ENCODE measurements around the gene CCDC170. TPM values are rescaled to one million over a fixed set of nuclear protein-coding genes. Genes with fewer than 3 reads are reported as not detected.

The CCDC170 gene
- total RNA-seq, 1 donor from 2014 or later: not detected

DNA sequence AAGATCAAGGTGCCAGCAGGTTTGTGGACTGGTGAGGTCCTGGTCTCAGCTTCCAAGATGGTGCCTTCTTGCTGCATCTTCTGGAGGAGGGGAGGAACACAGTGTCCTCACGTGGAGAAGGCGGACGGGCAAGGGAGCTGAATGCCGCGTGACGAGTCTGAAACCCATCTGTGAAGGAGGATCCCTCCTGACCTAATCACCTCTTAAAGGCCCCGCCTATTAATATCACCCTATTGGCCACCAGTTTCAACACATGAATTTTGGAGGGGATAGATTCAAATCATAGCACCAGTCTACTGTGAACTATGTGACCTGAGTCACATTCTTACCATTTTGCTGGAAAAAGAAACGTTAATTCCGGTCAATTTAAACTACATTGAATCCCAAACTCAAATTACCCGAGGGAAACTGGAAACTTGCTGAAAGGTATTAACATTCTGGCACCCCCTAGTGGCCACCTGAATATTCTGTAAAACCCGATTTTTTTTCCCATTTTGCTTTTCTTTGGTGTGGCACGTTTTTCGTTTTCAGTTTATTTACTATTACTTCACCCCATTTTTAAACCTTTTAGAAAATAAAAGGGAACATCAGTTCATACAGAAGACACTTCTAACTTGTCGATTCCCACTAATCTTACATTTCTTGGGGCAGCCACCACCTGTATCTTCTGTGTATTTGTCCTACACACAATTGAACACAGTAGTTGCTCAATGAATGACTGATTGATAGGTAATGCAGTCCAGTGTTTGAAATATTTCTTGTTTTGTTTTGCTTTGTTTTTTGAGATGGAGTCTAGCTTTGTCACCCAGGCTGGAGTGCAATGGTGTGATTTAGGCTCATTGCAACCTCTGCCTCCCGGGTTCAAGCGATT is 17.9 kb upstream of the CCDC170 start:
- H3K36me3 Mint-ChIP-seq (ENCODE audit: low read depth): no peaks in the 10 kb centered on the region
- no peak overlapping the region for H3K27ac Mint-ChIP-seq
- H3K4me1 Mint-ChIP-seq (ENCODE audit: low read depth): peaks cover 7% of the 10 kb centered on the region
- DNase-seq (ENCODE audit: low spot score): no peak
- intact Hi-C loops (cut with micrococcal nuclease): loop anchor here (1.0 kb wide), 3 partner anchors 24 to 70 kb away; partner anchors contain the start of gene RMND1
- no peak overlapping the region for H3K4me3 Mint-ChIP-seq
- H3K9me3 Mint-ChIP-seq: no peaks in the 10 kb centered on the region
- H3K27me3 Mint-ChIP-seq (ENCODE audit: insufficient read depth): no peaks in the 10 kb centered on the region

DNA sequence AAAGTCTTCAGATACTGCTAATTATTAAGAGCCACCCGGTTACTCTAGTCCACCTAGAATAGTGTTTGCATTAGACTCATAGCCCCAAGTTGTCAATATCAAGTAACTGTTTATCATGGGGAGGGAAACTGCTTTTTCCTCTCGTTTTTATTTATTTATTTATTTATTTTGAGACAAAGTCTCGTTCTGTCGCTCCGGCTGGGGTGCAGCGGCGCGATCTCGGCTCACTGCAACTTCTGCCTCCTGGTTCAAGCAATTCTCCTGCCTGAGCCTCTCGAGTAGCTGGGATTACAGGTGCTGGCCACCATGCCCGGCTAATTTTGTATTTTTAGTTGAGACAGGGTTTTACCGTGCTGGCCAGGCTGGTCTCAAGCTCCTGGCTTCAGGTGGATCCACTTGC is 16.1 kb upstream of the CCDC170 start:
- Mint-ChIP-seq H3K9me3 (no peaks in the 10 kb centered on the region), H3K4me1 (ENCODE audit: low read depth) (peaks cover 26% of the 10 kb centered on the region), H3K36me3 (ENCODE audit: low read depth) (no peaks in the 10 kb centered on the region), H3K4me3 (no peak overlapping the region), H3K27me3 (ENCODE audit: insufficient read depth) (no peaks in the 10 kb centered on the region), H3K27ac (no peak overlapping the region)
- no peak for DNase-seq (ENCODE audit: low spot score)
- intact Hi-C loops (cut with micrococcal nuclease): no loop called here

DNA sequence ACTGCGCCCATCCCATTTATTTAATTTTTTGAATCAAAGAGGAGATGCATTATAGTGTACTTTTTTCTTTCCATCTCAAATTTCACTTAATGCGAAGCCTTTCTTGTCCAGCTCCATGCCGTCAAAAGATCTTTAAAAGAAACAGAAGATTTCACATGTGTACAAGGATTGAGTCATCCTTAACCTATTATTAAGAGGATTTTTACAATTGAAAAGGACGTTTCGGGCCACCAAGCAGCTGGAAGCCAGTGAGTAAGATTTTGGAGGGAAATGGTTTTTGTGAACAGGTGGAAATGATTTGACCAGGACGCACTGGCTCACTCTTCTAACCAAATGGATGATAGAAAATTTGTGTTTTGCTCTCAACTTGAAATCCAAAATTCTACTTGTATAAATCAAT is 15.1 kb upstream of the CCDC170 start:
- no peak overlapping the region for H3K4me3 Mint-ChIP-seq
- H3K36me3 Mint-ChIP-seq (ENCODE audit: low read depth): no peaks in the 10 kb centered on the region
- no peaks in the 10 kb centered on the region for H3K27me3 Mint-ChIP-seq (ENCODE audit: insufficient read depth)
- H3K4me1 Mint-ChIP-seq (ENCODE audit: low read depth): peaks cover 27% of the 10 kb centered on the region
- intact Hi-C loops (cut with micrococcal nuclease): no loop called here
- H3K9me3 Mint-ChIP-seq: no peaks in the 10 kb centered on the region
- no peak overlapping the region for H3K27ac Mint-ChIP-seq
- no peak for DNase-seq (ENCODE audit: low spot score)

DNA sequence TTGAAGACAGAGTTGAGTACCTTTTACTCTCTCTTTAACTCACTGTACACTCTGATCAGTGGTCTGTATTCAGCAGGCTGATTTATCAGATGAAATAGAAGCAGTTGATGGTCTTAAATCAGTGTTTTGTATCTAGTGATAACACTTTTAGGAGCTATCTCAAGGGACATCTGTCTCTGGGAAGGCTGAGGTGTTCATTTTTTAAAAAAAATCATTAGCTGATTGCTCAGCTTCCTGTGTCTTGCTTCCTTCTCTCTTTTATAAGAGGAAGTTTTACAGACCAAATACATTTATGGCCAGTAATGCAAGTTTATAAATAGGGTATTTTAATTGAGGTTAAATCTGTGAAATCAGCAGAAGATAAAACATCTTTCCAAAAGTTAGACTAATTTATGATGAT is 12.0 kb upstream of the CCDC170 start:
- Mint-ChIP-seq H3K27me3 (ENCODE audit: insufficient read depth) (no peaks in the 10 kb centered on the region), H3K9me3 (no peaks in the 10 kb centered on the region), H3K36me3 (ENCODE audit: low read depth) (peaks cover 5% of the 10 kb centered on the region), H3K4me1 (ENCODE audit: low read depth) (peaks cover 27% of the 10 kb centered on the region), H3K27ac (peak overlapping the region; percentile 68), H3K4me3 (no peak overlapping the region)
- no peak for DNase-seq (ENCODE audit: low spot score)
- intact Hi-C loops (cut with micrococcal nuclease): no loop called here

DNA sequence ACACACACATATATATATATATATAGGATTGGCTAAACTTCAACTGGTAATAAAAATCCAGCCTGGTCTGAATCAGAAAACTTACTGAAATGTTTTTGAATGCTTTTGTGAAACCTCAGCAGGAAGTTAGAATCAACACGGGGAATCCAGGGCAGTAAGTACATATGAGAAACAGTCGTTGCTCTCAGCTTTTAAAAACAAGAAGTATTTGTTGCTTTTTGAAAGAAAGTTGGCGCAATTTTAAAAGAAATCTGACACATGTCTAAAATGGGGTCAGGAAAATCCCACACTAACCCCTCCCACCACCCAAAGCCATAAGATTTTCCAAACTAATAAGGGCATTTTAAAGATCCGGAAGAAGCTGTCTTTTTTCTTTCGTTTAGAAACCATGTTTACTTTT is 11.5 kb upstream of the CCDC170 start:
- Mint-ChIP-seq H3K4me1 (ENCODE audit: low read depth) (peaks cover 27% of the 10 kb centered on the region), H3K27me3 (ENCODE audit: insufficient read depth) (no peaks in the 10 kb centered on the region), H3K27ac (peak overlapping the region; percentile 97), H3K36me3 (ENCODE audit: low read depth) (peaks cover 5% of the 10 kb centered on the region), H3K4me3 (peak overlapping the region; percentile 80), H3K9me3 (no peaks in the 10 kb centered on the region)
- no peak for DNase-seq (ENCODE audit: low spot score)
- intact Hi-C loops (cut with micrococcal nuclease): no loop called here

DNA sequence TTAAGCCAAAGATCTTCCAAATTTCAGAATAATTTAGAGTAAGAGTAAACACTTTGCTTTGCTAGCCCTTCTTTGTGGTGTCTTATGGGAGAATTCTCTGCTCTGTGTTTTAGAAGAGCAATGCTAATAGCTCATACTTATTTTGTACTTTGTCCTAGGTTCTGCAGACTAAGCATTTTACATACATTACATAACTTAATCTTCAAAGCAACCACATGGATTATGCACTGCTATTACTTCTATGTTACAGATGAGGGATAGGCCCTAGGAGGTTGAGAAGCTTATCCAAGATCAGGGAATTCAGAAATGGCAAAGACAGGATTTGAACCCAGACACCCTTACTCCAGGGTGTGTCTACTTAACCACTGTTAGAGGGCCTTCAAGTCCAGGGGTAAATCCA is 9.8 kb upstream of the CCDC170 start:
- peaks cover 2% of the 10 kb centered on the region for H3K27me3 Mint-ChIP-seq (ENCODE audit: insufficient read depth)
- no peak overlapping the region for H3K4me3 Mint-ChIP-seq
- peaks cover 5% of the 10 kb centered on the region for H3K36me3 Mint-ChIP-seq (ENCODE audit: low read depth)
- DNase-seq (ENCODE audit: low spot score): no peak
- H3K27ac Mint-ChIP-seq: no peak overlapping the region
- intact Hi-C loops (cut with micrococcal nuclease): no loop called here
- H3K9me3 Mint-ChIP-seq: no peaks in the 10 kb centered on the region
- H3K4me1 Mint-ChIP-seq (ENCODE audit: low read depth): peaks cover 27% of the 10 kb centered on the region

DNA sequence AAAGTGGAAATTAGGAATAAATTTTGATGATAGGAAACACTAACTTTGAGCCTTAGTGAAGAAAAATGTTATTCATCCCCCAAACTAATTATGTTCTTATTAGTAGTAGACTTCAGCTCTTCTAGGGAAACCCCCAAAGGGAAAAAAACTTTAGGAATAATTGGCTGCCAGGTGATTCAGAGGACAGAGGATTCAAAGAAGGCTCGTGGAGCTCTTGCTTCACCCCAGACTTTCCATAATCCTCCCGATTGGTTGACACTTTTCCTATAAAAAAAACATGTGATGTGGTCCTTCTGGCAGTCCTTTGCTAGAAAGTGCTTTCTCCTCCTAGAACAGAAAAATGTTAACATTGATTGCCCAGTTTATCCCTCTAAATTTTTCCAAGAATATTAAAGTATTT is 5.6 kb upstream of the CCDC170 start:
- Mint-ChIP-seq H3K36me3 (ENCODE audit: low read depth) (peaks cover 5% of the 10 kb centered on the region), H3K4me1 (ENCODE audit: low read depth) (peaks cover 9% of the 10 kb centered on the region), H3K27ac (no peak overlapping the region), H3K27me3 (ENCODE audit: insufficient read depth) (peaks cover 28% of the 10 kb centered on the region), H3K9me3 (no peaks in the 10 kb centered on the region), H3K4me3 (no peak overlapping the region)
- intact Hi-C loops (cut with micrococcal nuclease): no loop called here
- DNase-seq (ENCODE audit: low spot score): no peak

DNA sequence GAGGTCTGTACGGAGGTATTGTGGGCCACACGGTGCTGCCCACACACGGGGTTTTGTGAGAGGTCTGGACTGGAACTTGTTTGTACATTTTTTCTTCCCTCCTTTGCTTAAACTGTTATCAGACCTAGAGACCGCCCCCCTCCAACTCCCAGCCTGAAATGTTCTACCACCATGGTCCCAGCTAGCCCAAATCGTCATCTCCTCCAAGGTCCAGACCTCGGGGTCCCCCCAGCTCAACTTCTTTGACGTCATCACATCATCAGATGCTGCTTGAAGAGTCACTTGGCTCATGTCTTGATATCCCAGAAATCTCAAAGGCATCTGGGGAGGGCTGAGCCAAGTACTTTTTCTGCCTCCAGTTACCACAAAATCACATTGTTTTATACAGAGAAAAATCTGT is 2.8 kb upstream of the CCDC170 start:
- H3K36me3 Mint-ChIP-seq (ENCODE audit: low read depth): no peaks in the 10 kb centered on the region
- H3K27me3 Mint-ChIP-seq (ENCODE audit: insufficient read depth): peaks cover 51% of the 10 kb centered on the region
- DNase-seq (ENCODE audit: low spot score): no peak
- H3K9me3 Mint-ChIP-seq: no peaks in the 10 kb centered on the region
- H3K4me1 Mint-ChIP-seq (ENCODE audit: low read depth): peaks cover 13% of the 10 kb centered on the region
- H3K27ac Mint-ChIP-seq: no peak overlapping the region
- no peak overlapping the region for H3K4me3 Mint-ChIP-seq
- intact Hi-C loops (cut with micrococcal nuclease): no loop called here

DNA sequence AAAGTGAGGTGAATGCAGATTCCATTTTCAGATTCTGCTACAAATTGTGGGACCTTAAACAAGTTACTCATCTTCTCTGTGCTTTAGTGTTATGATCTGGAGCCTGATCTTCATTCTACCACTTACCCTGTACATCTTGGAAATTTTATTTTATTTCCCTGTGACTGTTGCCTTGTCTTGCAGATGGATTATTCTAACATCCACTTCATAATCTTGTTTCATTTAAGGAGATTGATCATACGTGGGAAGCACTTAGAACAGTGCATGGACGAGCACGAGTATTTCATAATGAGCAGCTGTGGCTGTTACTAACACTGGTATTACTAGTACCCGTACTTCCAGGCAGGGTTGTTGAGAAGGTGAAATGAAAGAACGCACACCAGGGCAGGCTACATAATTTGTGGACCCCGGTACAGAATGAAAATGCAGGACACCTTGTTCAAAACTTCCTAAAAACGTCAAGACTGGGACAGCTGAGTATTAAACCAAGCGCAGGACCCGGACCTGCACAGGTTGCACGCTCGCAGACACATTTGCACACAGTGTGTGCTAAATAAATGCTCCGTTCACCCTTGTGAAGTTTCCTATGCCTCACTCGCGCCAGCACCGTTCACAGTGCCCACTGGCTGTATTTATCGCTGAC is 535 bp upstream of the CCDC170 start:
- intact Hi-C loops (cut with micrococcal nuclease): no loop called here
- DNase-seq (ENCODE audit: low spot score): no peak
- no peak overlapping the region for H3K27ac Mint-ChIP-seq
- peak overlapping the region; percentile 37 for H3K4me3 Mint-ChIP-seq
- no peaks in the 10 kb centered on the region for H3K9me3 Mint-ChIP-seq
- no peaks in the 10 kb centered on the region for H3K36me3 Mint-ChIP-seq (ENCODE audit: low read depth)
- peaks cover 55% of the 10 kb centered on the region for H3K27me3 Mint-ChIP-seq (ENCODE audit: insufficient read depth)
- peaks cover 16% of the 10 kb centered on the region for H3K4me1 Mint-ChIP-seq (ENCODE audit: low read depth)

DNA sequence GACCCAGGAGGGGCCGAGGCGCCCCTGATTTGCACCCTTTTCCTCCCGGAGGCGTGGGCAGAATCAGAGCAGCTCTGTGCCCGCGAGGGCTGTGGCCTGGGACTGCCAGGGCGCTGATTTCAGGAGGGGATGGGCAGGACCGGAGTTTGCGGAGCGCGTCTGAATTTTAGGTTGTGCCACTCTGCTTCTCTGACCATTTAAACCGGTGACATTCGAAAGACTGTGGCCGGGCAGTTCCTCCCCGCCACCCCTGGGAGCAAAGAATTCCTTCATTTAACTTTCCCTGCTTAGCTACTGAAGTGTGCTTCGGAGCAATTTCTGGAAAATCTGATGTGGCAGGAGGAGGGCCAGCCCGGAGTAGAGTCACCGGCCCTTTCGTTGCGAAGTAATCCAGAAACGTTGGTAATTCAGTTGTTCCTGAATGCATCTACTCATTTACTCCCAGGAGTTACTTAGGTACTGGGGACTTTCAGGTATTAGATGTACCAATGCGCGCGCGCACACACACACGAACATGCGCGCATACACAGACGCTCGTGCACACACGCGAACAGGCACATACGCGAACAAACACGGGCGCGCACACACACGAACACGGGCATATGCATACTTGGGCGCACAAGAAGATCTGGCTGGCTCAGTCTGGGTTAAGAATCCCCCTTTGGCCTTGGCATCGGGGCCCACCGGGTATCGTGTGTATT is 568 bp downstream of the CCDC170 start:
- peak overlapping the region; percentile 83 for H3K4me3 Mint-ChIP-seq
- intact Hi-C loops (cut with micrococcal nuclease): no loop called here
- no peaks in the 10 kb centered on the region for H3K36me3 Mint-ChIP-seq (ENCODE audit: low read depth)
- DNase-seq (ENCODE audit: low spot score): no peak
- no peak overlapping the region for H3K27ac Mint-ChIP-seq
- peaks cover 52% of the 10 kb centered on the region for H3K27me3 Mint-ChIP-seq (ENCODE audit: insufficient read depth)
- H3K4me1 Mint-ChIP-seq (ENCODE audit: low read depth): peaks cover 21% of the 10 kb centered on the region
- no peaks in the 10 kb centered on the region for H3K9me3 Mint-ChIP-seq

DNA sequence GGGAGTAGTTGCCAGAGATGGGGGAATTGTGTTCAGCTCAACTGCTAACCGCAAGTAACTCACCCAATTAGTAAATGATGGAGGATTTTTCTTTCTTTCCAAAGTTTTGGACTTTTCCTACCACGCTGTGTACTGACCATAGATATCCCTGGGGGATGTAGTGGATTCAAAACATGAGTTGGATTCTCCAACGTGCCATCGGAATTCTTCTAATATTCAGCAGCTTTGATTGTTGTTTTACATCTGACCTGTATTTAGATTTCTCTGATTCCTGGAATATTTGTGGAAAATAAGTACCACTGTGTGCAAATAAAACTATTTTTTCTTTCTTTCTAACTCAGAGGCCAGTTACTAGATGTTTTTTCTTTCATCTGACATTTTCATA is 1.1 kb downstream of the CCDC170 start:
- peaks cover 21% of the 10 kb centered on the region for H3K4me1 Mint-ChIP-seq (ENCODE audit: low read depth)
- H3K27ac Mint-ChIP-seq: no peak overlapping the region
- peak overlapping the region; percentile 83 for H3K4me3 Mint-ChIP-seq
- DNase-seq (ENCODE audit: low spot score): no peak
- H3K9me3 Mint-ChIP-seq: no peaks in the 10 kb centered on the region
- H3K27me3 Mint-ChIP-seq (ENCODE audit: insufficient read depth): peaks cover 54% of the 10 kb centered on the region
- intact Hi-C loops (cut with micrococcal nuclease): loop anchor here (5.0 kb wide), 1 partner anchor 207 kb away; no protein-coding TSS in a partner anchor
- H3K36me3 Mint-ChIP-seq (ENCODE audit: low read depth): no peaks in the 10 kb centered on the region

DNA sequence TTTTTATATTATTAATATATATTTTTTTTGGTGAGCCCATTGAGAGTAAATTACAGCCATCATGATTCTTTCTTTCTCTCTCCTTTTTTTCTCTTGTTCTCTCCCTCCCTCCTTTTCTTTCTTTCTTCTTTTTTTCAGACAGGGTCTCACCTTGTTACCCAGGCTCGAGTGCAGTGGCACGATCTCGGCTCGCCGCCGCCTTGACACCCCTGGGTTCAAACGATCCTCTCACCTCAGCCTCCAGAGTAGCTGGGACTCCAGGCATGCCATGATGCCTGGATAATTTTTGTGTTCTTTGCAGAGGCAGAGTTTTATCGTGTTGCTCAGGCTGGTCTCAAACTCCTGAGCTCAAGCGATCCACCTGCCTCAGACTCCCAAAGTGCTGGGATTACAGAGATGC is 1.6 kb downstream of the CCDC170 start:
- peaks cover 55% of the 10 kb centered on the region for H3K27me3 Mint-ChIP-seq (ENCODE audit: insufficient read depth)
- no peaks in the 10 kb centered on the region for H3K36me3 Mint-ChIP-seq (ENCODE audit: low read depth)
- intact Hi-C loops (cut with micrococcal nuclease): loop anchor here (5.0 kb wide), 1 partner anchor 207 kb away; no protein-coding TSS in a partner anchor
- DNase-seq (ENCODE audit: low spot score): no peak
- peaks cover 21% of the 10 kb centered on the region for H3K4me1 Mint-ChIP-seq (ENCODE audit: low read depth)
- H3K4me3 Mint-ChIP-seq: peak overlapping the region; percentile 60
- no peak overlapping the region for H3K27ac Mint-ChIP-seq
- no peaks in the 10 kb centered on the region for H3K9me3 Mint-ChIP-seq

DNA sequence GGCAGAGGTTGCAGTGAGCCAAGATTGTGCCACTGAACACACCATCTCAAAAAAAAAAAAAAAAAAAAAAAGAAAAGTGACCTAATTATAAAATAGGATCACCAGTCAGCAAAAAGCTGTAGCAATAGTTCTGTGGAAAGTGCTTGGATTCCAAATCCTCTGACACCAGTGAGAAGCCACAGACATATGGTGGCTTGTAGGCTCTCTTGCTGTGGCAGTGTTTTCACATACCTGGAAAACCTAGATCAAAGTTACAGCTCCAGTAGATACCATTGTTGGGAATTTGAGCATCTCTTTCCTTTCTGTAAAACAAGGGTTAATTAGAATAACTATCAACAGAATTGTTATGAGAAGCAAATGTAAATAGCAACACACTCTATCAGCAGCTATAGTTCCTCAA is 4.1 kb downstream of the CCDC170 start:
- no peak overlapping the region for H3K27ac Mint-ChIP-seq
- H3K9me3 Mint-ChIP-seq: no peaks in the 10 kb centered on the region
- no peaks in the 10 kb centered on the region for H3K36me3 Mint-ChIP-seq (ENCODE audit: low read depth)
- intact Hi-C loops (cut with micrococcal nuclease): loop anchor here (5.0 kb wide), 1 partner anchor 204 kb away; no protein-coding TSS in a partner anchor
- peaks cover 35% of the 10 kb centered on the region for H3K27me3 Mint-ChIP-seq (ENCODE audit: insufficient read depth)
- H3K4me3 Mint-ChIP-seq: no peak overlapping the region
- no peak for DNase-seq (ENCODE audit: low spot score)
- peaks cover 21% of the 10 kb centered on the region for H3K4me1 Mint-ChIP-seq (ENCODE audit: low read depth)
